Activated T-cell treated with anti-CD3 and anti-CD28 coated beads, Interleukin-2, amount 50 U/mL, for 48 hours (primary cell): ENCODE data around the gene IGF2BP3.
"Not testable (repeated sequence)": the region's sequence is repeated elsewhere in the genome, so short reads cannot be mapped to it uniquely, and the experiment has no call there.

ENCODE experiments used
- DNase-seq, 2 experiments: peaks; one replicate each; pipeline ENCODE4 v3.0.0-alpha.2; 2020

IGF2BP3 gene

DNA sequence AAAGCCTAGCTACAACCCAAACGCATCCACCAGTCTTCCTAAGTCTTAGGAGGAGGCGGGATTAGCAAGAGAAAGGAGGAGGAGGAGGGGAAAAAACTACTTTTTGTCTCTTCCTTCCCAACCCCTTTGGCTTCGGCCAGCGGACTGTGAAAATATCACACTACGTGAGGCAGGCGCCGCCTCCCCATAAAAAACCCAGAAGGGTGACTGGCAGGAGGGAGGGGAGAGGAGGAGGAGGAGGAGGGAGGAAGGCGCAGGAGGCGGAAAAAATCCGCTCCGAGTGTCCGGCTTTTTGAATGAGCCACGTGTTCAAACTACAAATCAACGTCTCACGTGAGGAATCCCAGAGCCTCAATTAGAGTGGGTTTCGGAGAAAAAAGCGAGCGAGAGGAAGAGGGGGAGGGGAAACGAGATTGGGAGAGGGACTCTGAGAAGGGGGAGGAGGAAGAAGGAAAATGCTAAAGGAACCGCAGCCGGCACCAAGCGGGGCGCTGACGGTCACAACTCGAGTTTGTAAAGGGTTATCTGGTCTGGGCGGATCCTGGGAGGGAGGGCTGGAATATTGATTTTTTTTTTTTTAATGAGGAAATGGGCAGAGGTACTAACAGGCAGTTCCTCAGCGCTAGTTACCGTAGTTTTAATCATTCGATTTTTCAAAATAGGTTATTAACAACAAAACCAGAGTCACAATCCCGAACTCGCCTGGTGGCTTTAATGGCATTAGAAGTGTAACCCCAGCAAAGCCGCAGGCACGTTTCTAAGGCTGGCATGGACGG is at the start of gene IGF2BP3:
TSS of gene IGF2BP3 (minus strand) at position 162 of the 776 bp plus-strand sequence. CDS start 381 bp downstream, outside the sequence.
- DNase-seq: peak; percentile 58 to 61

DNA sequence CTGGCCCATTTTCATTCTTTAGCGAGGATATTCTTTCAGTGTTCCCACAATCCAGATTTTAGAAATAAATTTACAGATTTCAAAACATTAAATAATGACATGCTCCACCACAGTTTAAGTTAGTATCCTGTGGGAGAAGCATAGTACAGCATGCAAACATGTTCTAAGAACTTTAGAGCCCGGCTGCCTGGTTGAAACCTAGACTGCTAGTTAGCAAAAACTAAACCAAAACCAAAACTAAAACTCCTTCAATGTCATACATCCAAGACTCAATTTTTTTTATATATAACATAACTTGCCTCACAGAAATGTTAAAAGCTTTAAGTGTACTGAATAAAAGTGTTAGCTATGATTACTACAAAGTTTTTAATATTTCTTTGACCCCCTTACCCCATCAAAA is 44.5 kb upstream of the IGF2BP3 start:
- no peak for DNase-seq

DNA sequence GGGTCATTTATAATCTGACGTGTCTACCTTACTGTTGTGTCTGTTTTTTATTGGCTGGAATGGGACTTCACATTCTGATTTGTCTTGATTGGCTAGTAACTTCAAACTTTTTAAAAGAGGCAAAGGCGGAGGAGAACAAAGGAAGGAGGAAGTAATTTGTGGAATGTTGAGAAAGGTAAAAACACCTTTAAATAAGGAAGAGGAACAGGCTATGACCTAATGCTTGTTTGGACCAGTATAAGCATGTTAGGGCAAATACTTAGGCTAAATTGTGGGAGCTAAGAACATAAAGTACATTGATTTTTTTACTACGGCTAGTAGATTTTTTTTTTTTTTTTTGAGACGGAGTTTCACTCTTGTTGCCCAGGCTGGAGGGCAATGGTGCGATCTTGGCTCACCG is 43.5 kb upstream of the IGF2BP3 start:
- DNase-seq: not testable (repeated sequence)

DNA sequence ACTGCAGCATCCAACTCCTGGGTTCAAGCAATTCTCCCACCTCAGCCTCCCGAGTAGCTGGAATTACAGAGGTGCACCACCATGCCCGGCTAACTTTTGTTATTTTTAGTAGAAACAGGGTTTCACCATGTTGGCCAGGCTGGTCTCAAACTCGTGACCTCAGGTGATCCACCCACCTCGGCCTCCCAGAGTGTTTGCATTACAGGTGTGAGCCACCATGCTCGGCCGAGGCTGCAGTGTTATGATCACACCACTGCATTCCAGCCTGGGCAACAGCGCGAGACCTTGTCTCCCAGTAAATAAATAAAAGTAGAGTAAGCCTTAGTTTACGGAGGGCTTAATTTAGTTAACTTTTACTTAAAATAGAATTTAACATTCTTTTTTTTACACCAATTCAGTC is 23.7 kb upstream of the IGF2BP3 start:
- no peak for DNase-seq

DNA sequence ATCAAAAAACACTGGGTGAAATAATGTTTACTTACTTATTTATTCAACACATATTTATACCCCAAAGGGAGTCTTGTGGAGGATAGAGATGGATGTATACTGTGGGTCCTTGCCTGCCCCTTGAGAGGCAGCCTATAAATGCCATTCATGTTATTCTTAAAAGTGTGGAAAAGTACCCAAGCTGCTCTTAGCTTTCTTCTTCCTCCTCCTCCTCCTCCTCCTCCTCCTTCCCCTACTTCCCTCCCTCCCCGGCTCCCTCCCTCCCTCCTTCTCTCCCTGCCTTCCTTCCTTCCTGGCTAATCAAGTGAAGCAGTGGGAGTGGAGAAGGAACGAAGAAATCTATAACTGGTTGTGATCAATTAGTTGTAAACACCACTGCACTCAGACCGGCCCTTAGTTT is 21.2 kb upstream of the IGF2BP3 start:
- DNase-seq: no peak

DNA sequence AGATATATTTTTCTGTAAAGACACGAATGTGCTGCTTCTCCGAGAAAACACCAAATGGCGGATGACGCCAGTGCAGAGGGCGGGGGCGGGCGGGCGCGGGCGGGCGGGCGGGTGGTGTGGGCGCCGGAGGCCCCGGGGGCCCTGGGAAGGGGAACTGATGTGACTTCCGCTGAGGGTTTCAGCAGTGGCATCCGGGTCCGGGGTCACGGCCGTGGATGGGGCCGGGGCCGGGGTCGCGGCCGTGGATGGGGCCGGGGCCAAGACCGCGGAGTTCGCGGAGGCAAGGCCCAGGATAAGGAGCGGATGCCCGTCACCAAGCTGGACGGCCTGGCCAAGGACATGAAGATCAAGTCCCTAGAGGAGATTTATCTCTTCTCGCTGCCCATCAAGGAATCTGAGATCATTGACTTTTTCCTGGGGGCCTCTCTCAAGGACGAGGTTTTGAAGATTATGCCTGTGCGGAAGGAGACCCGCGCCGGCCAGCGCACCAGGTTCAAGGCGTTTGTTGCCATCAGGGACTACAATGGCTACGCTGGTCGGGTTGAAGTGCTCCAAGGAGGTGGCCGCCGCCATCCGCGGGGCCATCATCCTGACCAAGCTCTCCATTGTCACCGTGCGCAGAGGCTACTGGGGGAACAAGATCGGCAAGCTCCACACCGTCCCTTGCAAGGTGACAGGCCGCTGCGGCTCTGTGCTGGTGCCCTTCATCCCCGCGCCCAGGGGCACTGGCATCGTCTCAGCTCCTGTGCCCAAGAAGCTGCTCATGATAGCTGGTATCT is 20.3 kb upstream of the IGF2BP3 start:
- DNase-seq: peak; percentile 49 to 66

DNA sequence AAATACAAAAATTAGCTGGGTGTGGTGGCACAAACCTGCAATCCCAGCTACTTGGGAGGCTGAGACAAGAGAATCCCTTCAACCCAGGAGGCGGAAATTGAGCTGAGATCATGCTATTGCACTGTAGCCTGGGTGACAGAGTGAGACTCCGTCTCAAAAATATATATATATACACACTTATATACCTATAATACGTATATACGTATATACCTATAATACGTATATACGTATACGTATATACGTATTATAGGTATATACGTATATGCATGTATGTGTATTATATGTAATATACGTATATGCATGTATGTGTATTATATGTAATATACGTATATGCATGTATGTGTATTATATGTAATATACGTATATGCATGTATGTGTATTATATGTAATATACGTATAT is 18.4 kb upstream of the IGF2BP3 start:
- not testable (repeated sequence) for DNase-seq

DNA sequence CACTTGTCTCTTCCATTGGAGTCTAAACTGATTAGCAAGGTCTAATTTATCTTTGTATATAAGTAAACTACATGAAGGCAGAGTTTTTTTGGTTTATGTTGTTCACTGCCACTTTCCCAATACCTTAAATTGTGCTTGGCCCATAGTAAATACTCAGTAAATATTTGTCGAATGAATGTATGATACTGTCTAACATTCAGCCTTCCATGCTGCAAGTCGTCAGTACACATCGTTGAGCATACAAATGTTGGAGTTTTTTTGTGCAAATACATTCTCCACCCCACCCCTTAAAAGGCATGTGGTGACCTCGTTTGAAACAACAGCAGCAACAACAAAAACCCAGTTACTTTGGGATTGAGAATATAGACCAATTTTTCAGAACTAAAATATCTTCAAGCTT is 17.4 kb upstream of the IGF2BP3 start:
- no peak for DNase-seq

DNA sequence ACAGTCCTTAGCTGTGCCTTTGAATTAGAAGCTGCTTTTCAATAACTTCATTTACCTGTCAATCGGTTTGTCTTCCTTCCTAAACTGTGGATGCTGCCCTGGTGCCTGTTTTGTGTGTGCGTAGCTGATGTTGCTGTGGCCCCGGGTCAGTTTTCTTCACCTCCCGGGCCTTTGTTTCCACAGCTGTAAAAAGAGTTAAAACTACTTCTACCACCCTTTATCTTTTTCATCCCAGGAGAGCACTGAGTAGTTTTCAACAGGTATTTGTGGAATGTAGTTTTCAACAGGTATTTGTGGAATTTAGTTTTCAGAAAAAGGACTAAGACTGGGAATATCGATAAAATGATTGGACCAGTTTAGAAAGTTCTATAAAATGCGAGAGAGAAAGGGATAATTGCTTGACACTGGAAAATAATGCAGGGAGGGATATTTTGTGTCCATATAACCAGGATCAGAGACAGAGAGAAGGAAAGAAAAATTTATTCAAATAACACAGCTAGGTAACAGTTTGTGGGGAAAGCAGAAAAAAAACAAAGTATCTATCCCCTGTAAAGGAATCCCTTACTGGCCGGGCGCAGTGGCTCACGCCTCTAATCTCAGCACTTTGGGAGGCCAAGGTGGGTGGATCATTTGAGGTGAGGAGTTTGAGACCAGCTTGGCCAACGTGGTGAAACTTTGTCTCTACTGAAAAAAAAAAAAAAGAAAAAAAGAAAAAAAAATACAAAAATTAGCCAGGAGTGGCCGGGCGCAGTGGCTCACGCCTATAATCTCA is 15.9 kb upstream of the IGF2BP3 start:
- no peak for DNase-seq

DNA sequence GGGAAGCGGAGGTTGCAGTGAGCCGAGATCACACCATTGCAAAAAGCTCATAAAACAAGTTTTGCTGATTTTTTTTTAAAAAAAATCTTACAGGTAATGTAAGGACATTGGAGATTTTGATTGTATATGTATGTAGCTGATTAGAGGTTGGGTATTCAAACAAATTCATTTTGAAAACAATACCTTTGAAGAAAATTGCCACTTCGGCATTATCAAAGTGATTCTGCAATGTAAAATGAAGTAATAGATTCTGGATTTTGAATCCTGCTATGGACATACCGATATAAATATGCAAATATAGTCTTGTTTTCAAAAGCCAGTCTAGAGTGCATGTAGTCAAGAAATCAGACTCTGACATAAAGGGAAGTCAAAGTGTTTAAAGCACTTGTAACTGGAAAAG is 12.4 kb upstream of the IGF2BP3 start:
- no peak for DNase-seq

DNA sequence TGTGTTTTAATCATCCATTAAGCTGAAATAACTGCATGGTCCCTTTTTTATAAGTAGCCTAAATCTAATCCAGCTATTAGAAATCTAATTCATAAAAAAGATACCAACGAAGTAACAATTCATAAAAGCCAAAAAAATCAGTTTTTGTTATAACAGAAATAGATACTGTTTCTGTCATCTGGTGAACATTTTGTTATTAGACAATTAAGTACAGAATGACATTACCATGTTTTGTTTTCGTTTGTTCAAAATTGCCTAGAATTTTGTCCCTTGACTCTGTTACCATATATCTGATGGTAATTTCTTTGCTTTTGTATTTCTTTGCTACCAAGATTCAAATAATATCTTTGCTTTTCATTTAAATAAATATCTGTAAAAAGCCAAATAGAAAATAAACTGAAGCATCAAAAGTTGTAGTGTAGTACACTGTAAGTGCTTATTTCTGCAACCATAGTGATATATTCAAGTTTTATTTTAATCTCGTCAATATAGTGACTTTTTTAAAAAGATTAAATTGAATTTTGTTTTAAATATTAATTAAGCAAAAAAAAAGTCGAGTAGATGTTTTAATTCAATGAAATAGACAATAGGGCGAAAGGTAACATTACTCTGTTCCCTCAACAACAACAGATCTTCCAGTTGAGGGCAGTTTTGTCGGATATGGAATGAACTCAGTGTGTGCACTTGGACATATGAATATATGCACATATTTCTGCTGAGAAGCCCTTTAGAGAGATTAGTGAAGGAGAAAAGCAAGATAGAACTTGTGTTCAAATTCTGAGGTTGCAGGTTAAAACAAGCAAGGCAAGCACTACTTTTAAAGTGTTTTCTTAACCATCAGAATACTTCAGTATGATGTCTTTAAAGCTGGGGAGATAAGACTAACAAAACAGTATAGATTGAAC is 7.9 kb upstream of the IGF2BP3 start:
- DNase-seq: no peak

DNA sequence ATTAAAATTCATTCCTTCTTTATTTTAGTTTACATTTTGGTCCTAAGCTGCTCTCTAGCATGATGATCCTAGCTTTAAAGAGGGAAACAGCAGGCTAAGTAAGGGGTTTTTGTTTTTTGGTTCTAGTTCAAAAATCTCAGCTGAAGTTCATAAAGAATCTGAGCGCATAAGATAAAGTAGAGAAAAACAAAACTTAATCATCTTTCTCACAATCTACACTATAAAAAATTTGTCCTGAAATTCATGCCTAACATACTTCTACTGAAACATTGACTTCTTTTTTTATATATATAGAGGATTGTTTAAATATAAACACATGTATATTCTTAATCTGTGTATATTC is 6.8 kb upstream of the IGF2BP3 start:
- no peak for DNase-seq

DNA sequence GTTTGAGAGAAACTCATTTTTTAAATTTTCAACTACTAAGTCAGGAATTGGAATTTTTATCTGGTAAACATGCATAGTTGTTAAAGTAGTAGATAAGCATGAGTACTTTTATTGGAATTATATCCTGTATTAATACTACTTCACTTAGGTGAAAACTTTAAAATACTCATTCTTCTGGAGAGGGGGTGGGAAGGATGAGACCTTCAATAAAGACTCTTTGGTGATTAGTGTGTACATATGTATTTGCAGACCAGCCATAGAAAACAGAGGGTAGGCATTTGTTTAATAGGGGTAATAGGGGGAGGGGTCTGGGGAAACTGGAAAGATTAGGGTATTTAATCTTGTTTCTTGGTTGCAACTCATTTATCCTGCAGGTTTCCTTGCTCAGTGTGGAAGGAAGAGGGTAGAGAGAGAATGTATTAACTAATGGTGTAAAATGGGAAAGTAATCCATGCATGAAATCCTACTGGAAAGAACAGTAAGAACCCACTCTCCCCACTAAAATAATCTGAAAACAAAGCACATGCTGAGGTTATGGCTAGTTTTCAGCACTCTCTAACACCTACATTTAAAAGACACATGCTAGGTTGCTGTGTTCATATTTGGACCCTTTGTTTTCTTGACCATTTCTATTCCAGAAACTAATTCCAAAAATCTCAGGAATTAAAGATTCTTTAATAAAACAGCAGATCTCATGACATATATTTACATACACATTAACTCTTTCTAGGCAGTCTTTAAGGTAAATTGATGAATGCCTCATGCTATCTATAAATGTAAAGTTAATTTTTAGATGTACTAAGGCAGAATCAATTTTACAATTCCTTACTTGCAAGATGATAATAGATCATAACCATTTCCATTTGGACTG is 6.2 kb upstream of the IGF2BP3 start:
- no peak for DNase-seq

DNA sequence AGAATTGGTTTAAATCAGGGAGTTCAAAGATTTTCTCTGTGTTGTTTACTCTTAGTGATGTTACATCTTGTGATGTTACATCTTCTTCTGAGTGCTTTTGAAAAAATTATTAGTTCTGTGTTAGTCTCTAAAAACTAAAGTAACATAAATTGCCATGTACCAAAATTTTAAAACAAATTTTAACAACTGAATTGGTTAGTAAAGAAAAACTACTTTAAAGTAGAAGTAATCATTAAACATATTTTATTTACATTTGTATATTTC is 5.2 kb upstream of the IGF2BP3 start:
- no peak for DNase-seq

DNA sequence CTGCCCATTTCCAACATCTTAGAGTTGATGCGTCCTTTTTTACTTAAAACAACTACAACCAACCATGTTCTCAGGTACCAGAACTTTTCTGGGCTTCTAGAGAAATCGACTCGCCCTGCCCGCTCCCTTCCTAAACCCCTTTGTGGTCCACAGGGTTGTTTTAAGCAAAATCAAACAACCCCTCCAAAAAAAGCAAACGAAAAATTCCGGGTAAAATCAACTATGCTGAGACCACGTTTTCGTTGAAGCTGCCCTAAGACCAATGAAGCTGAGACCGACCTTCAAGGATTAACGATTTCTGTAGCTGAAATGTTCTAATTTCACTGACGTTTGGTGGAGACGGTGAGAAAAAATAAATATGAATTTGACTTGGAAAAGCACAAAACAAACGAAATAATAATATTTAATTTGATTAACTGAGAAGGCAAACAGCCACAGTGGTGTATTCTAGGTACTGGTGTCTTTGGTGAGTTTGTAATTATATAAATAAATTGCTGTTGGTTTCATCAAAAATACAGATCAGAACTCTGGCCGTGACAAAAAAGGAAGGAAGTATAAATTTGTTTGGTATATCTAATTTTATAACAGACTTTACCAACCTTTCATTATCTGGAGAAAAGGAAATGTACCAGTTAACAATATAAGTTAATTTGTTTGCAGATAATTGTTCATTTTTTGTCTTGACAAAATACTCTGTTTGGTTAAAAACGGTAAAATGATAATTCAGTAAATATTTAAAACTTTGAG is 4.7 kb upstream of the IGF2BP3 start:
- DNase-seq: no peak

DNA sequence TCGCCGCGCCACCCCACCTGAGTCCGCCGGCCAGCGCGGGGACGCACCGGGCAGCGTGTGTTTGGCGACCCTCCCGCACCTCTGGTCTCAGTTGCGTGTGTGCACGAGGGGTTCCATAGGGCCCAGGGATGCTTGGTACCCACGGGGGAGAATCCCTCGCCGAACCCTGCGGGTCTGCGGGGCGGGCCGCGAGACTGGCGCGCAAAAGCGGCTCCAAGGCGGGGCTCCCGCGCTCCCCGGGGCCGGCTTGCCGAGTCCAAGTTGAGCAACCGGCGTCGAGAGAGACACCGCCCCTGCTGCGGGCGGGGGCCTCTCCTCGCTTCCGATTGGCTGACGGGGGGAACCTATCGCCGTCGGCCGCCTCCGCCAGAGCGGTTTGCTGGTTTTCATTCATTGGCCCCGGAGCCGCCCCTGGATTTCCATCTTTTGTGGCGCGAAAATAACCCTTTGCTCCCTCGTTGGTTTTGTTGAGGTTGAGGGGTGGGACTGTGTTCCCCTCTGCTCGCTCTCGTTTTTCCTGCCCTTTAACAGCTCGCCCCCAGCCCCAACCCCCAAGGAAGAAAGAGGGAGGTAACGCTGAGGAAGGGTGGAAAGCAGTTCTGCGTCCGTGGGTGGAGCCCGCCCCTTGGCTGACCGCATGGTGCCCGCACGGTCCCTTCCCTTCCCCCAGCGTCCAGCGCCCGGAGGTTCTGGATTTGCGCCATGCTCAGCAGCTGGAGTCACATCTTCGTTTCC is 4.0 kb upstream of the IGF2BP3 start:
- peak; percentile 87 to 90 for DNase-seq

DNA sequence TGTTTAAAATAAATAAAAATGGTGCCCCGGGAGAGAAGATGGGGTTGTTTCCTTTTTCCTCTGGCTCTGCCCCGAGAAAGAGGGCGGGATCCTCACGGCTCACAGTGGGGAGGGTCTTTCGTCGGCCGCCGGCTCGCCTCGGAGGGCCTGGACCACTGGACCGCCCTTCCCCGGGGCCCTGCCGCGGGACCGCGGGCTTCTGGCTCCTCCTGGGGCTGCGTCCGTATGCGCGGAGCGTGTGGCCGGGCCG is 3.5 kb upstream of the IGF2BP3 start:
- DNase-seq: peak in 1 of 2 experiments; percentile 25

DNA sequence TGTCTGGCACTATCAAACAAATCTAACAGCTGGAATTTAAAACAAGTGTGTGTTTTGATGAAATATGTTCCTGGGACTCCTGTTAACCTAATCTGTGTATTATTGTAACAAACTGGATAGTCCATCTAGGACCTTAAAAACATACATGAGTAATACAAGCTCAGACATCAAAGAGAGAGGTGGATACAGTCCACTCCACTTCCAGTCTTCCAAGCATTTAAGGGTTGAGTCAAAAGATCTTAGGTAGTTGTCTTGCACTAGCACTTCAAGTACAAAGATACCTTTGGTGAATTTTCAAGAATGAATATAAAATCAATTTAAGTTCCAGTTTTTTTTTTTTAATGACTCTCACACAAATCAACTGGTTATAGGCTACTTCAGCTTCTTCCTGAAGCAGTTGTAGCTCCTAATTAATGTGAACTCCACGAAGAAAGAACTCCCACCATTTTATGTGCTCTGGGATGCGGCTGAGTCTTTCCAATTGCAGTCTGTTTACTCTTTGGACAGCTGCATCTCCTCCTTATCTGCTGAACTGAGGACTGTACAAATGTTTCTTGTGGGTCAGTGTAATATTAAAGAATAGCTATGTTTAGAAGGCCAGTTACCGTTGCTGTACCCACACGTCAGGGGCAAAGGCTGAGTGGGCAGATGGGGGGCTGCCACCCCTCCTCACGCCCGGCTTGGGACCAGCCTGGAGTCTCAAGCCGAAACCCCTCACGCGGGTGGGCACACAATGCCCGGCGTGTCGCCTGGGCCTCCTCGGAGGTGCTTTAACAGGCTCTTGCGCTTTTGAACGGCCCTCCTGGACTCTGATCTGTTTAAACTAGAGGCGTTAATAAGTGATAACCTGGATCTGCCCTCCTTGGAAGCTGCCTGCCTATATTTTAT is 2.9 kb upstream of the IGF2BP3 start:
- peak in 1 of 2 experiments; percentile 28 for DNase-seq

DNA sequence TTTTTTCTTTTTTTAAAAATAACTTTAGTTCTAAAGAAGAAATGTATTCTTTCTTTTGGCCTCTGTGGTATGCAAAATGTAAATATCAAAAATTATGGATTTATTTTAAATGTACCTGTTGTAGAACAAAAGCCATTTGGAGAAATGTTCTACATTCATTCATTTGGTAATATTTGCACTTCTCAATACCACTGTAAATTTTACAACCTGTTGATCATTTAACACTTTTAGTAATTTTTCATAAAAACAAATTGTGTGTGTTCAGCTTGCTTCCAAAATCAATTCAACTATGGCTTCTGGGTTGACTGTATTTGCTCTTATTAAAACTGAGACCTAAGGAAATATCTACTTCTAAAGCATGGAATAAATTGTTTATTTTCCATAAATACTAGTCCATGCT is 2.3 kb upstream of the IGF2BP3 start:
- DNase-seq: no peak

DNA sequence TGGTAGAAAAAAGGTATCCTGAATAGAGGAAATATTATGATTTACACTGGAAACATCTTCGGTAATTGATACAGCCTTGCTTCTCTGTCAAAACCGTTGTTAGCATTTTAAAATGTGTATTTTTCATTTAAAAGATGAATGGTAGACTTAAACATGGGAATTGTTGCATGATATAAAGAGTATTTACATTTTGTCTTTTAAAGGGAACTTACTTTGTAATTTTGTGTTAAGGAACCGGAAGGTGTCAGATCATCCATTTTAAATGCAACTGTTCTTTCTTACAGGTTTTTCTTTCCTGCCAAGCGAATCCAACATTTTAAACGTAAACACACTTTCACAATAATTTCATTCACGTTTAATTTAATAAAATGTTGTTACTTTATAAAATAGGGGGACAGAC is 1.8 kb upstream of the IGF2BP3 start:
- no peak for DNase-seq
